Measurements from ENCODE around the gene STK32C. TPM values are rescaled to one million over a fixed set of nuclear protein-coding genes. Genes with fewer than 3 reads are reported as not detected.
"Not testable (repeated sequence)": the region's sequence is repeated elsewhere in the genome, so short reads cannot be mapped to it uniquely, and the experiment has no call there.

Gene STK32C
- total RNA-seq, 1 donor from 2014 or later, result 12.9 TPM

- peaks cover 6% of the 10 kb centered on the region for H3K4me1 Mint-ChIP-seq (ENCODE audit: unreplicated experiment)
- TF ChIP-seq CTCF (conservative IDR thresholded peaks at IDR 0.05), result no peak
- no peak overlapping the region for H3K27ac Mint-ChIP-seq
- H3K9me3 Mint-ChIP-seq, result no peaks in the 10 kb centered on the region
- no peak for DNase-seq (ENCODE audit: extremely low spot score, unreplicated experiment)
- H3K27me3 Mint-ChIP-seq, result no peaks in the 10 kb centered on the region
- peaks cover 34% of the 10 kb centered on the region for H3K36me3 Mint-ChIP-seq
- H3K4me3 Mint-ChIP-seq, result no peak overlapping the region
Measured at GRCh38 chr10:132324186-132324585, 16.4 kb upstream of the STK32C start.

GRCh38 chr10:132322586-132323048 lies 14.9 kb upstream of the STK32C start:
- no peaks in the 10 kb centered on the region for H3K27me3 Mint-ChIP-seq
- no peak for DNase-seq (ENCODE audit: extremely low spot score, unreplicated experiment)
- H3K9me3 Mint-ChIP-seq, result no peaks in the 10 kb centered on the region
- H3K4me3 Mint-ChIP-seq, result no peak overlapping the region
- peaks cover 6% of the 10 kb centered on the region for H3K4me1 Mint-ChIP-seq (ENCODE audit: unreplicated experiment)
- no peak for TF ChIP-seq CTCF (conservative IDR thresholded peaks at IDR 0.05)
- H3K27ac Mint-ChIP-seq, result no peak overlapping the region
- peaks cover 26% of the 10 kb centered on the region for H3K36me3 Mint-ChIP-seq

GRCh38 chr10:132321726-132322125 lies 14.0 kb upstream of the STK32C start:
- Mint-ChIP-seq H3K4me3 (no peak overlapping the region), H3K27me3 (no peaks in the 10 kb centered on the region), H3K27ac (no peak overlapping the region)

GRCh38 chr10:132320654-132321469 lies 13.1 kb upstream of the STK32C start:
- peaks cover 6% of the 10 kb centered on the region for H3K4me1 Mint-ChIP-seq (ENCODE audit: unreplicated experiment)
- no peak overlapping the region for H3K4me3 Mint-ChIP-seq
- no peak for DNase-seq (ENCODE audit: extremely low spot score, unreplicated experiment)
- peaks cover 12% of the 10 kb centered on the region for H3K36me3 Mint-ChIP-seq
- no peak overlapping the region for H3K27ac Mint-ChIP-seq
- H3K9me3 Mint-ChIP-seq, result no peaks in the 10 kb centered on the region
- H3K27me3 Mint-ChIP-seq, result no peaks in the 10 kb centered on the region
- TF ChIP-seq CTCF (conservative IDR thresholded peaks at IDR 0.05), result no peak

More at GRCh38 chr10:132321726-132322125, 14.0 kb upstream of the STK32C start:
- H3K4me1 Mint-ChIP-seq (ENCODE audit: unreplicated experiment), result peaks cover 6% of the 10 kb centered on the region
- TF ChIP-seq CTCF (conservative IDR thresholded peaks at IDR 0.05), result no peak
- H3K36me3 Mint-ChIP-seq, result peaks cover 20% of the 10 kb centered on the region
- no peak for DNase-seq (ENCODE audit: extremely low spot score, unreplicated experiment)
- no peaks in the 10 kb centered on the region for H3K9me3 Mint-ChIP-seq

- TF ChIP-seq CTCF (conservative IDR thresholded peaks at IDR 0.05), result no peak
- peaks cover 10% of the 10 kb centered on the region for H3K36me3 Mint-ChIP-seq
- no peak overlapping the region for H3K4me3 Mint-ChIP-seq
- DNase-seq (ENCODE audit: extremely low spot score, unreplicated experiment), result no peak
- H3K9me3 Mint-ChIP-seq, result no peaks in the 10 kb centered on the region
- no peak overlapping the region for H3K27ac Mint-ChIP-seq
- H3K27me3 Mint-ChIP-seq, result no peaks in the 10 kb centered on the region
- H3K4me1 Mint-ChIP-seq (ENCODE audit: unreplicated experiment), result peaks cover 6% of the 10 kb centered on the region
Measured at GRCh38 chr10:132319853-132320653, 12.3 kb upstream of the STK32C start.

- not testable (repeated sequence) for DNase-seq (ENCODE audit: extremely low spot score, unreplicated experiment); H3K27me3 Mint-ChIP-seq; H3K36me3 Mint-ChIP-seq; H3K4me3 Mint-ChIP-seq; H3K4me1 Mint-ChIP-seq (ENCODE audit: unreplicated experiment); H3K27ac Mint-ChIP-seq; H3K9me3 Mint-ChIP-seq
Measured at GRCh38 chr10:132317477-132317876, 9.7 kb upstream of the STK32C start.
